GM12878 (cell line): ENCODE data around the gene PC. TPM values are rescaled to one million over a fixed set of nuclear protein-coding genes. Genes with fewer than 3 reads are reported as not detected.

ENCODE experiments used
- ASH2L ChIP-seq: fragments of 300-600, 200-600 bp; sonication (generic); IDR thresholded peaks from 2 replicates; pipeline ENCODE4 v1.6.1; 2017; ENCODE audit warnings: low read depth, mild to moderate bottlenecking, borderline replicate concordance
- ATF3 ChIP-seq: IDR thresholded peaks from 2 replicates; pipeline ENCODE4 v1.6.1; 2011; ENCODE audit warnings: low read depth, mild to moderate bottlenecking, low read length, moderate library complexity, borderline replicate concordance; ENCODE audit errors: extremely low read depth
- ATF7 ChIP-seq: fragments of 450-650 bp; IDR thresholded peaks from 2 replicates; pipeline ENCODE4 v1.6.1; 2016; ENCODE audit warnings: low read depth, mild to moderate bottlenecking
- BRCA1 ChIP-seq: IDR thresholded peaks from 2 replicates; pipeline ENCODE4 v1.6.1; 2011; ENCODE audit warnings: low read depth, low read length, improper control_type of control experiment
- CREB1 ChIP-seq: IDR thresholded peaks from 2 replicates; pipeline ENCODE4 v1.6.1; 2012; ENCODE audit warnings: low read depth, mild to moderate bottlenecking, inconsistent platforms
- ETV6 ChIP-seq, 2 experiments: fragments of 450-650 bp in 1 of 2; IDR thresholded peaks in 1 of 2; conservative IDR thresholded peaks in 1 of 2; 2 replicates each; pipeline ENCODE4 v1.6.1; 2014; ENCODE audit warnings: antibody characterized with exemption in 1 of 2, borderline replicate concordance in 1 of 2, low read depth in 1 of 2, mild to moderate bottlenecking in 1 of 2, moderate library complexity in 1 of 2
- IRF3 ChIP-seq: fragments of 450-650 bp; IDR thresholded peaks from 2 replicates; pipeline ENCODE4 v1.6.1; 2014; ENCODE audit warnings: mild to moderate bottlenecking
- KLF5 ChIP-seq: fragments of 450-650 bp; IDR thresholded peaks from 2 replicates; pipeline ENCODE4 v1.6.1; 2014; ENCODE audit warnings: mild to moderate bottlenecking; ENCODE audit not compliant: partially characterized antibody
- MEF2B ChIP-seq: fragments of 450-650 bp; IDR thresholded peaks from 2 replicates; pipeline ENCODE4 v1.6.1; 2018; ENCODE audit warnings: mild to moderate bottlenecking, moderate library complexity; ENCODE audit not compliant: partially characterized antibody, poor library complexity, severe bottlenecking
- MXI1 ChIP-seq: fragments of 150-350 bp; IDR thresholded peaks from 2 replicates; pipeline ENCODE4 v1.6.1; 2011; ENCODE audit warnings: low read depth, mild to moderate bottlenecking, inconsistent platforms, low read length, improper control_type of control experiment
- NRF1 ChIP-seq: conservative IDR thresholded peaks from 2 replicates; pipeline ENCODE4 v1.6.1; 2011; ENCODE audit warnings: mild to moderate bottlenecking, low read depth, low read length, improper control_type of control experiment
- PAX5 ChIP-seq: IDR thresholded peaks from 2 replicates; pipeline ENCODE4 v1.6.1; 2011; ENCODE audit warnings: low read depth, low read length, borderline replicate concordance
- RUNX3 ChIP-seq: IDR thresholded peaks from 2 replicates; pipeline ENCODE4 v1.6.1; 2012; ENCODE audit warnings: low read length, inconsistent platforms
- SIN3A ChIP-seq: IDR thresholded peaks from 2 replicates; pipeline ENCODE4 v1.6.1; 2012; ENCODE audit warnings: low read depth, low read length, improper control_type of control experiment
- STAT3 ChIP-seq: IDR thresholded peaks from 2 replicates; pipeline ENCODE4 v1.6.1; 2011; ENCODE audit warnings: low read depth, low read length, improper control_type of control experiment
- TCF7 ChIP-seq: IDR thresholded peaks from 2 replicates; pipeline ENCODE4 v1.6.1; 2014; ENCODE audit warnings: antibody characterized with exemption, borderline replicate concordance
- YY1 ChIP-seq: IDR thresholded peaks from 2 replicates; pipeline ENCODE4 v1.6.1; 2011; ENCODE audit warnings: low read depth, mild to moderate bottlenecking, low read length
- ZBTB4 ChIP-seq: fragments of 450-650 bp; formaldehyde crosslinking; IDR thresholded peaks from 2 replicates; pipeline ENCODE4 v1.4.0; 2022; ENCODE audit warnings: mild to moderate bottlenecking, moderate library complexity
- ZZZ3 ChIP-seq: IDR thresholded peaks from 2 replicates; pipeline ENCODE4 v1.6.1; 2011; ENCODE audit warnings: low read depth; ENCODE audit not compliant: control insufficient read depth, insufficient read length
- polyA plus RNA-seq, 11 experiments: library from polyadenylated mRNA; depleted of rRNA in 4 of 11; unstranded in 6 of 11; stranded (reverse) in 5 of 11; fragments of >200 nt; fragmentation: Nextera tagmentation in 4 of 11; fragmentation: Illumina TruSeq in 1 of 11; extraction: Ambion mirVana in 4 of 11; extraction: Trizol in 1 of 11; gene quantifications; 1 replicate in 1 of 11; 2 replicates in 10 of 11; pipeline versions ENCODE4 v1.2.1 to v1.2.3, GENCODE V29; 2011 to 2016; ENCODE audit warnings: inconsistent platforms in 2 of 11, missing spikeins in 2 of 11, low read depth in 1 of 11
- total RNA-seq, 4 experiments: library from RNA; depleted of rRNA in 3 of 4; stranded (reverse); fragments of >200 nt in 3 of 4; fragmentation: Illumina TruSeq in 1 of 4; extraction: Trizol in 1 of 4; gene quantifications; 2 replicates each; pipeline versions ENCODE4 v1.2.1 to v1.2.3, GENCODE V29; 2013 to 2021
- TF ChIP-seq, protein P1 (sequence below): fragments of 450-650 bp; IDR thresholded peaks from 2 replicates; pipeline ENCODE4 v1.6.1; 2017; ENCODE audit warnings: low read depth, mild to moderate bottlenecking, moderate library complexity
- TF ChIP-seq, protein P2 (sequence below), 3 experiments: IDR thresholded peaks in 2 of 3; conservative IDR thresholded peaks in 1 of 3; 2 replicates each; pipeline ENCODE4 v1.5.1; 2011; ENCODE audit warnings: low read depth in 3 of 3, low read length in 3 of 3, mild to moderate bottlenecking in 3 of 3, control low read depth in 2 of 3, moderate library complexity in 2 of 3, inconsistent platforms in 1 of 3, mixed read lengths in 1 of 3; ENCODE audit not compliant: control insufficient read depth in 2 of 3, insufficient read depth in 1 of 3; ENCODE audit errors: extremely low read depth in 1 of 3

Gene PC
- total and polyA plus RNA-seq, 10 of the 15 experiments (the other 5 are each of a cell fraction or from before 2014, with no cell fraction given), result 0.22 to 10.3 (median 4.5) TPM

- TF ChIP-seq TCF7 (no peak), ASH2L (peak; percentile 59; the same call in 1 of the 2 replicates), SIN3A (peak; percentile 79), BRCA1 (no peak), ATF7 (no peak), ETV6 (conservative IDR thresholded peaks at IDR 0.05 in 1 of 2, IDR thresholded peaks at IDR 0.05 in 1 of 2; ENCODE audit: borderline replicate concordance in 1 of 2, low read depth in 1 of 2) (no peak; a peak in 1 of 4 replicates), STAT3 (no peak), ATF3 (peak; percentile 76; the same call in 1 of the 2 replicates), YY1 (peak; percentile 99), KLF5 (peak; percentile 60), NRF1 (no peak), CREB1 (peak; percentile 98), IRF3 (no peak), PAX5 (0 out of 2 replicates have a peak, but pooled peaks have one; percentile 53), MXI1 (peak; percentile 22), ZBTB4 (CRISPR knock-in tag) (no peak), RUNX3 (peak; percentile 25; the same call in 1 of the 2 replicates), ZZZ3 (no peak), MEF2B (no peak)
- TF ChIP-seq, protein P1, sequence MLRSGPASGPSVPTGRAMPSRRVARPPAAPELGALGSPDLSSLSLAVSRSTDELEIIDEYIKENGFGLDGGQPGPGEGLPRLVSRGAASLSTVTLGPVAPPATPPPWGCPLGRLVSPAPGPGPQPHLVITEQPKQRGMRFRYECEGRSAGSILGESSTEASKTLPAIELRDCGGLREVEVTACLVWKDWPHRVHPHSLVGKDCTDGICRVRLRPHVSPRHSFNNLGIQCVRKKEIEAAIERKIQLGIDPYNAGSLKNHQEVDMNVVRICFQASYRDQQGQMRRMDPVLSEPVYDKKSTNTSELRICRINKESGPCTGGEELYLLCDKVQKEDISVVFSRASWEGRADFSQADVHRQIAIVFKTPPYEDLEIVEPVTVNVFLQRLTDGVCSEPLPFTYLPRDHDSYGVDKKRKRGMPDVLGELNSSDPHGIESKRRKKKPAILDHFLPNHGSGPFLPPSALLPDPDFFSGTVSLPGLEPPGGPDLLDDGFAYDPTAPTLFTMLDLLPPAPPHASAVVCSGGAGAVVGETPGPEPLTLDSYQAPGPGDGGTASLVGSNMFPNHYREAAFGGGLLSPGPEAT, result no peak
- TF ChIP-seq, protein P2, sequence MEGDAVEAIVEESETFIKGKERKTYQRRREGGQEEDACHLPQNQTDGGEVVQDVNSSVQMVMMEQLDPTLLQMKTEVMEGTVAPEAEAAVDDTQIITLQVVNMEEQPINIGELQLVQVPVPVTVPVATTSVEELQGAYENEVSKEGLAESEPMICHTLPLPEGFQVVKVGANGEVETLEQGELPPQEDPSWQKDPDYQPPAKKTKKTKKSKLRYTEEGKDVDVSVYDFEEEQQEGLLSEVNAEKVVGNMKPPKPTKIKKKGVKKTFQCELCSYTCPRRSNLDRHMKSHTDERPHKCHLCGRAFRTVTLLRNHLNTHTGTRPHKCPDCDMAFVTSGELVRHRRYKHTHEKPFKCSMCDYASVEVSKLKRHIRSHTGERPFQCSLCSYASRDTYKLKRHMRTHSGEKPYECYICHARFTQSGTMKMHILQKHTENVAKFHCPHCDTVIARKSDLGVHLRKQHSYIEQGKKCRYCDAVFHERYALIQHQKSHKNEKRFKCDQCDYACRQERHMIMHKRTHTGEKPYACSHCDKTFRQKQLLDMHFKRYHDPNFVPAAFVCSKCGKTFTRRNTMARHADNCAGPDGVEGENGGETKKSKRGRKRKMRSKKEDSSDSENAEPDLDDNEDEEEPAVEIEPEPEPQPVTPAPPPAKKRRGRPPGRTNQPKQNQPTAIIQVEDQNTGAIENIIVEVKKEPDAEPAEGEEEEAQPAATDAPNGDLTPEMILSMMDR (IDR thresholded peaks at IDR 0.05 in 2 of 3, conservative IDR thresholded peaks at IDR 0.05 in 1 of 3; ENCODE audit: control insufficient read depth in 2 of 3, extremely low read depth in 1 of 3, insufficient read depth in 1 of 3, low read depth in 3 of 3, low read length in 3 of 3), result no peak
These were observed 115.0 kb downstream of the PC start, which contains the start of gene RCE1 (continued) for GRCh38 chr11:66842896-66843775.
